Neural crest cell (in vitro differentiated cells): ENCODE measurements around the gene TAF1C. TPM values are rescaled to one million over a fixed set of nuclear protein-coding genes. Genes with fewer than 3 reads are reported as not detected.

Experiments used
- DNase-seq: peaks from one replicate; pipeline ENCODE4 v3.0.0; 2021; ENCODE audit warnings: low read depth, mixed read lengths, low spot score
- H3K27ac Mint-ChIP-seq: one replicate; pipeline ENCODE4 v1.8.0; 2021; ENCODE audit warnings: mild to moderate bottlenecking, mixed read lengths; ENCODE audit not compliant: unreplicated experiment
- H3K27me3 Mint-ChIP-seq: 2 replicates; pipeline ENCODE4 v1.8.0; 2021; ENCODE audit warnings: low read depth, mild to moderate bottlenecking, mixed read lengths
- H3K36me3 Mint-ChIP-seq: 2 replicates; pipeline ENCODE4 v1.8.0; 2021; ENCODE audit warnings: low read depth, mild to moderate bottlenecking, mixed read lengths
- H3K4me1 Mint-ChIP-seq: 2 replicates; pipeline ENCODE4 v1.8.0; 2021; ENCODE audit warnings: mixed read lengths
- H3K4me3 Mint-ChIP-seq: one replicate; pipeline ENCODE4 v1.8.0; 2021; ENCODE audit warnings: mild to moderate bottlenecking, mixed read lengths
- H3K9me3 Mint-ChIP-seq: 2 replicates; pipeline ENCODE4 v1.8.0; 2021; ENCODE audit warnings: mixed read lengths
- CTCF ChIP-seq: fragments of 200-600 bp; sonication (generic); conservative IDR thresholded peaks from 2 replicates; pipeline ENCODE4 v1.5.0; 2021; ENCODE audit warnings: antibody characterized with exemption, mild to moderate bottlenecking
- long read RNA-seq: library from polyadenylated mRNA; unstranded; transcript quantifications from one replicate; pipeline ENCODE4 v2.0.0, GENCODE V29; 2020
- total RNA-seq: library from RNA; stranded (reverse); gene quantifications from 2 replicates; pipeline ENCODE4 v1.2.1, GENCODE V29; 2021

The TAF1C gene
- total RNA-seq: 76.0 and 86.4 TPM in 2 replicates
- long read RNA-seq, partial matches to known transcripts: 1 of 2 reads
- long read RNA-seq, other reads (novel, unspliced or antisense): 1 of 2 reads

GRCh38 chr16:84186685-84187437, at the start of gene TAF1C:
Gene TAF1C, minus strand, starts transcription at chr16:84187057. Its CDS starts 2,069 bp downstream, at chr16:84184988.
- Mint-ChIP-seq H3K36me3 (peaks cover 4% of the 10 kb centered on the region), H3K4me3 (peak within 1 kb of the TSS; percentile 98), H3K27ac (peak within 1 kb of the TSS; percentile 93), H3K27me3 (no peaks in the 10 kb centered on the region), H3K9me3 (no peaks in the 10 kb centered on the region), H3K4me1 (peaks cover 8% of the 10 kb centered on the region)
- peak; percentile 94 for TF ChIP-seq CTCF
- DNase-seq: peak; percentile 92

GRCh38 chr16:84234321-84235241, 47.7 kb upstream of the TAF1C start:
- no peak for DNase-seq
- H3K9me3 Mint-ChIP-seq: no peaks in the 10 kb centered on the region
- H3K4me3 Mint-ChIP-seq: no peak overlapping the region
- peaks cover 19% of the 10 kb centered on the region for H3K4me1 Mint-ChIP-seq
- no peaks in the 10 kb centered on the region for H3K36me3 Mint-ChIP-seq
- peak overlapping the region; percentile 89 for H3K27ac Mint-ChIP-seq
- no peak for TF ChIP-seq CTCF
- H3K27me3 Mint-ChIP-seq: peaks cover 4% of the 10 kb centered on the region

GRCh38 chr16:84233748-84234147, 46.9 kb upstream of the TAF1C start:
- no peaks in the 10 kb centered on the region for H3K27me3 Mint-ChIP-seq
- peaks cover 22% of the 10 kb centered on the region for H3K4me1 Mint-ChIP-seq
- TF ChIP-seq CTCF: no peak
- H3K9me3 Mint-ChIP-seq: no peaks in the 10 kb centered on the region
- no peak overlapping the region for H3K27ac Mint-ChIP-seq
- DNase-seq: no peak
- no peak overlapping the region for H3K4me3 Mint-ChIP-seq
- no peaks in the 10 kb centered on the region for H3K36me3 Mint-ChIP-seq

- H3K27ac Mint-ChIP-seq: no peak overlapping the region
- no peak overlapping the region for H3K4me3 Mint-ChIP-seq
- H3K9me3 Mint-ChIP-seq: no peaks in the 10 kb centered on the region
- no peak for DNase-seq
- TF ChIP-seq CTCF: no peak
- no peaks in the 10 kb centered on the region for H3K36me3 Mint-ChIP-seq
- H3K4me1 Mint-ChIP-seq: peaks cover 24% of the 10 kb centered on the region
- H3K27me3 Mint-ChIP-seq: no peaks in the 10 kb centered on the region
Observed at GRCh38 chr16:84232969-84233368, 46.1 kb upstream of the TAF1C start.

- Mint-ChIP-seq H3K4me1 (peaks cover 30% of the 10 kb centered on the region), H3K27me3 (no peaks in the 10 kb centered on the region), H3K9me3 (no peaks in the 10 kb centered on the region), H3K36me3 (no peaks in the 10 kb centered on the region), H3K4me3 (no peak overlapping the region), H3K27ac (no peak overlapping the region)
- no peak for DNase-seq
- no peak for TF ChIP-seq CTCF
Observed at GRCh38 chr16:84232060-84232459, 45.2 kb upstream of the TAF1C start.
